ENCODE measurements around the gene LFNG. TPM values are rescaled to one million over a fixed set of nuclear protein-coding genes. Genes with fewer than 3 reads are reported as not detected.

LFNG gene
- total RNA-seq, 1 donor from 2014 or later = 26.4 TPM

GRCh38 chr7:2518737-2519118 lies 846 bp upstream of the LFNG start:
- DNase-seq = no peak

DNA sequence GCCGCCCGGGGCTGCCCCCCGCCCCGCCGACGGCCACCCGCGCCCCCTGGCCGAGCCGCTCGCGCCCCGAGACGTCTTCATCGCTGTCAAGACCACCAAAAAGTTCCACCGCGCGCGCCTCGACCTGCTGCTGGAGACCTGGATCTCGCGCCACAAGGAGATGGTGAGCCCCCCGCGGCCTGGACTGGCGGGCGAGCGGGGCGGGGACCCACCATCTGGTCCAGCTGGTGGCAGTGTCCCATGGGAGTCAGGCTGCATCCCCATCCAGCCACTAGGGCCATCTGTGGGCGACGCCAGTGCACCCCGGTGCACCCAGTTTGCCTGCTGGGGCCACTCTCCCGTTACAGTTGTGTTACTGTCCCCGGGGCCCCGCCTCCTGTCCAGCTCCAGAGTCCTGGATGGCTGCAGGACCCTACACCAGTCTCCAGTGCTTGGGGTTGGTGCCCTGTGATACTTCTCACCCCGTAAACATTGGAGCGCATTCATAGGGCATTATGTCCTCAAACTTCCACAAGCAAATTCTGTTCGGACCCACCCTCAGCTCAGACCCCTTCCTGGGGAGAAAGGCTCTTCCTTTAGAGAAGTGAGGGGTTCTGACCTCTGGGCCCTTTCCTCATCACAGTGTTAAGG lies 672 bp downstream of the LFNG start:
- peak; percentile 32 for DNase-seq

- DNase-seq = no peak
Observed at GRCh38 chr7:2520761-2521290, 1.3 kb downstream of the LFNG start.

DNA sequence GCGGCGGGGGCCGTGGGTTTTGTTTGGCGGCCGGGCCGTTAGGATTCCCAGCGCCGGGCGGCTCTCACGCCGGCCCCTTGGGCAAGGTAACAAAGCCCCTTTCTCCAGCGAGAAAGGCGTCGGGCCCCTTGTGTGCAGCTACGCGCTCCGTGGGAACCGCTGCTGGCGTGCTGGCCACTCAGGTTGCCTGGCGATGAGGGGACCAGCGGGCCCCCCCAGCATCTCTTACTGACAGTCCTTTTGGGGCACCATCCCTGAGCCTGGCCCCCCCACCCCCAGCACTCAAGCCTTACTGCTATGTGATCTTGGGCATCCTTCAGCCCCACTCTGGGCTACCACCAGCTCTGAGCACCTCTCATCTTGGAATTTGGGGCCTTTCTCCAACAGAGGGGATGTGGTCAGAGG lies 1.8 kb downstream of the LFNG start:
- no peak for DNase-seq

GRCh38 chr7:2521952-2522591 lies 2.5 kb downstream of the LFNG start:
- DNase-seq = peak; percentile 75

GRCh38 chr7:2522780-2523433 lies 3.3 kb downstream of the LFNG start:
- DNase-seq = peak; percentile 66

GRCh38 chr7:2523461-2523936 lies 3.9 kb downstream of the LFNG start:
- no peak for DNase-seq

DNA sequence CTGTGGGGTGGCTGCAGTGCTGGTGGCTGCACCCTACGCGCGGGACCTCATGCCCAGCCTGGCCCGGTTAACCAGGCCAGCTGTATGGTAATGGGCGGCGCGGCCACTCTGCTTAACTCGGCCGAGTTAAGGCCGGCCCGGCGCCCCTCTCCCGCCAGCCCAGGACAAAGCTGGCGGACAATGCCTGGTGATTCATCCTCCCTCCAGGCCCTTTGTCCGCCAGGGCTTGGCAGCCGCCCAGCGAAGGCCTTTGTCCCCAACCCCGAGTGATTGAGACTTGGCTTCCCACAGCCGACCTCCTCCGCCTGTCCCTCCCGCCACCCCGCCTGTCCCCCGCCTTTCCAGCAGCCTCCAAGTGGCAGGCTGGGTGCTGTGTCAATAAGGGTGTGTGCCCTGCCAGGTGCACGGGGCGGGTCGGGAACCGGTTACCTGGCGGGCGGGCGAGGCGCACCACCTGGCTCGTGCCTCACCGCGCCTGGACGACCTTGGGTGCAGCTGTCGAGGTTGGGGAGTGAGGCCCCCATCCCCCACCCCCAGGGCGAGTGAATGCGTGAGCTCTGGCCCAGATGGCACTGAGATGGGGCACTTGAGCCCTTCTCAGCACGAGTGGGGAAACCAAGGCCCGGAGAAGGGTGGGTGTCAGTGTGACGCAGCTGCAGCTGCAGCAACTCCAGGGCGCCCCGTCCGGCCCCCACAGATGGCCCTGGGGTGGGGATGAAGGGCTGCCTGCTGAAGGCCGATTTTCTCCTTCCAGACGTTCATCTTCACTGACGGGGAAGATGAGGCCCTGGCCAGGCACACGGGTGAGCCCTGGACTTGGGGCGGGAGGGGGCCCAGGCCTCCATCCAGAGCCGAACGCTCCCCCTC lies 4.6 kb downstream of the LFNG start:
- DNase-seq = peak; percentile 91

DNA sequence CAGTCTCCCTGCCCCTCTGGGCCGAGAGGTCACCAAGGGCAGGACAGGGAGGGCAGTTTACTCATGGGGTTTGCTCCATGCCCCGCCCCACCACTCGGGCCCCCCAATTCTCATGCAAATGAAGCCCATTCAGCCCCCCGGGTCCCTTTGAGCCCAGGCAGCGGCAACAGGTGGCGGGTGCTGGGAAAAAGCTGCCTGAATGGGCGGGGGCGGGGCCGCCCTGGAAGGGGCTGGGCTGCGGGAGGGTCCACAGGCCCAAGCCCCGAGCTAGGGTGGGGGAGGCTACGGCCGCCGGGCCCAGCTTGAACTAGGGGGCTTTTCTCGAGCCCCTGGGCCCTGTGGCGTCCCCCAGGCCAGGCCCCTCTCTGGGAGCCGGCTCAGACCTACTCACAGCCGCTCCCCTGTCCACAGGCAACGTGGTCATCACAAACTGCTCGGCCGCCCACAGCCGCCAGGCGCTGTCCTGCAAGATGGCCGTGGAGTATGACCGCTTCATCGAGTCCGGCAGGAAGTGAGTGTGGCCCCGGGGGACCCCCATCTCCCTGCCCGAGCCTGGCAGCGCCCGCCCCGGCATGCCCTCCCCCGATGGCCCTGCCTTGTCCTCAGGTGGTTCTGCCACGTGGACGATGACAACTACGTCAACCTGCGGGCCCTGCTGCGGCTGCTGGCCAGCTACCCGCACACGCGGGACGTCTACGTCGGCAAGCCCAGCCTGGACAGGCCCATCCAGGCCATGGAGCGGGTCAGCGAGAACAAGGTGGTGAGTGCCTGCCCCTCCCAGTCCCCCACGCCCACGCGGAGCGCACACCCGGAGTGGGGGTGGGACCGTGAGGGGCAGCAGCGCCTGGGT lies 5.5 kb downstream of the LFNG start:
- DNase-seq = no peak

- no peak for DNase-seq
Observed at GRCh38 chr7:2525658-2526630, 6.4 kb downstream of the LFNG start.

- DNase-seq = no peak
Observed at GRCh38 chr7:2526659-2527504, 7.3 kb downstream of the LFNG start.

DNA sequence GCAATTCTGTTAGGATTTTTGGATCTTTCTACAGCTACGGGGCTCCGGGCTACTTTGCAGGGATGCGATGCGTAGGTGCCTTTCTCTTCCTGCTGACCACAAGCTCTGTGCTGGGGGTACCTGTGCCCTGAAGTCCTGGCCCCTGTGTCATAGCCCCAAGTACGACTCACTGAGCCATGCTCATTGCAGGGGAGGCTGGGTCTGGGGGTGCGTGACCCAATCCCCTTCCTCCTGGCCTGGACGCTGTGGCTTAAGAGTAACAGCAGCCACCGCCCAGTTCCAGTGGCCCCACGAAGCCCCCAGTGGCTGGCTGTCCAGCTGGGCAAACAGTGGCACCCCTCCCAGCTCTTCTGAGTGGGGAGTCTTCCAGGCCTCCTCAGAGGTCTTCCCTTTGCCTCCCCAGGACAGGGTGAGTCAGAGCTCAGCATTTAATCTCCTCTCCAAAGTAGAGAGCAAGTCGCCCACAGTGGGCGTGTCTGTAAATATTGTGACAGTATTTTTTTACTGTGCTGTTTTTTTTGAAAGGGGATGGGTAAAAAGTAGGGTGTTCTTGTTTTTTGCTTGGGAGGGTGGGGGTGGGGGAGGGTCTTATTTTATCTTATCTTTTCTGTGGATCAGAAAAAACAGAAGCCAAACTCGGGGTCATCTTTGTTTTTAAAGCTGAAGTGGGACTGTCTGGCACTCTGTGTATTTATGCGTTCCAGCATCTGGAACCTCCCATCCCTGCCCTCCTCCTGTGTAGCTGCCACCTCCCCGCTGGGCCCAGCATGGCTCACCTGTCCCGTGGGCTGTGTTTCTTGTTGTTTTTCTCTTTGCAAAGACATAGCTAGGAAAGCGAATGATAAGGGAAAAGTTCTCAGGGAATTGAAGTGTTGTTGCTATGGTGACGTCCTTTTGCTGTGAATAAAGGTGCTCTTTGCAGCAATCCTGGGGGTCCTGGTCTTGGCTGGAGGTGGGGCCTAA lies 8.2 kb downstream of the LFNG start:
- peak; percentile 43 for DNase-seq

- no peak for DNase-seq
Observed at GRCh38 chr7:2528481-2529095, 9.0 kb downstream of the LFNG start.

DNA sequence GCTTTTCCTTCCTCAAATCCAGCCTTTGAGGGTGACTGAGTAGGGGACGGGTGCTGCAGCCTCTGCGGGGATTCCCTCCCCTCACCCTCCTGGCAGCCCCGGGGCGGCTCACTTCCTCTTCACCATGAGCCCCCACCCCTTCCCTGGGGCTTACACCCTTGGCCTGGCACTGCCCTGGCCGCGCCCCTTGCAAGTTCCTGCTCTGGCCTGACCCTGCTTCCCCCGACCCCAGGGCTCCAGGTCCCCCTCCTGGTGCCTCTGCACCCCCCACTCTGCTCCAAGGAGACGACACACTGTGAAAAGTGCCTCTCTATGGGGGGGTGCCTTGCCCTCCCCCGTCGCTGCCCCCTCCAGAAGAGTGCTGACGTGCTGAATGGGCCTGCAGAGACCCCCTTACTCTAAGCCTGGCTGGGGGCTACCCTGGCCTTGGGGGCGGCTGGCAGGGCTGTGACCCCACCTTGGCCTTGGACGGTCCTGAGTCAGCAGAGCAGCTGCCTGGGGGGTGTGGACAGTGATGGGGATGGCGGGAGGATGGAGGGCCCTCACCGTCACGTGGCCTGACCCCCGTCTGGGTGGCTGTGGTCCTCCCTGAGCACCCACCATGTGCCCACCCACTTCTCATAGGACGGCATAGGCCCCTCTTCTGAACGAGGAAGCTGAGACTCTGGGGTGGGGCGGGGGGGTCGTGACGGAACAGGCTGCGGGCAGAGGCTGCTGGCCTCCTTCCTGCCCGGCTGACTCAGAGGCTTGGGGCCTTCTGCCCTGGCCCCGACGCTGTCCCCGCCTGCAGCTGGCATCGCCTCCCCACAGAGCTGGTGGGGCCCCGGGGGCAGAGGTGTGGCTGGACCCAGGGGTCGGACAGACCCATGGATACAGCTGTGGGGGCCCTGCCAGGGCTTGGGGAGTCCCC lies 9.8 kb downstream of the LFNG start:
- peak; percentile 61 for DNase-seq

- no peak for DNase-seq
Observed at GRCh38 chr7:2530071-2530987, 10.8 kb downstream of the LFNG start.

All from dermis blood vessel endothelial cell (primary cell).